SK-N-SH (cell line): ENCODE data around the gene MRPS34.
"Not testable (repeated sequence)": the region's sequence is repeated elsewhere in the genome, so short reads cannot be mapped to it uniquely, and the experiment has no call there.

Source experiments
- CHD2 ChIP-seq: fragments of 150-350 bp; IDR thresholded peaks from 2 replicates; pipeline ENCODE4 v1.6.1; 2018; ENCODE audit warnings: low read length; ENCODE audit not compliant: partially characterized antibody
- FOXM1 ChIP-seq: IDR thresholded peaks from 2 replicates; pipeline ENCODE4 v1.4.0; 2012; ENCODE audit warnings: low read depth, mild to moderate bottlenecking
- NFIC ChIP-seq: IDR thresholded peaks from 2 replicates; pipeline ENCODE4 v1.4.0; 2012; ENCODE audit warnings: borderline replicate concordance
- RCOR1 ChIP-seq: fragments of 150-350 bp; IDR thresholded peaks from 2 replicates; pipeline ENCODE4 v1.6.1; 2017; ENCODE audit warnings: antibody characterized with exemption, low read length
- TF ChIP-seq, protein P1 (sequence below): fragments of 200-600 bp; sonication (generic); IDR thresholded peaks from 2 replicates; pipeline ENCODE4 v1.6.1; 2017; ENCODE audit warnings: antibody characterized with exemption, mild to moderate bottlenecking, moderate library complexity

DNA sequence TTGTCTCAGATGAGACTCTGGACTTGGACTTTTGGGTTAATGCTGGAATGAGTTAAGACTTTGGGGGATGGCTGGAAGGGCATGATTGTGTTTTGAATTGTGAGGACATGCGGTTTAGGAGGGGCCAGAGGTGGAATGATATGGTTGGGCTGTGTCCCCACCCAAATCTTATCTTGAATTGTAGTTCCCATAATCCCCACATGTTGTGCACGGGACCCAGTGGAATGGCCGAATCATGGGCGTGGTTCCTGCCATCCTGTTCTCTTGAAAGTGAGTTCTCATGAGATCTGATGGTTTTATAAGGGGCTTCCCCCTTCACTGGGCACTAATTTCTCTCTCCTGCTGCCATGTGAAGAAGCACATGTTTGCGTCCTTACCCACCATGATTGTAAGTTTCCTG lies 26.3 kb upstream of the MRPS34 start:
- not testable (repeated sequence) for TF ChIP-seq NFIC, FOXM1, CHD2, RCOR1
- TF ChIP-seq, protein P1, sequence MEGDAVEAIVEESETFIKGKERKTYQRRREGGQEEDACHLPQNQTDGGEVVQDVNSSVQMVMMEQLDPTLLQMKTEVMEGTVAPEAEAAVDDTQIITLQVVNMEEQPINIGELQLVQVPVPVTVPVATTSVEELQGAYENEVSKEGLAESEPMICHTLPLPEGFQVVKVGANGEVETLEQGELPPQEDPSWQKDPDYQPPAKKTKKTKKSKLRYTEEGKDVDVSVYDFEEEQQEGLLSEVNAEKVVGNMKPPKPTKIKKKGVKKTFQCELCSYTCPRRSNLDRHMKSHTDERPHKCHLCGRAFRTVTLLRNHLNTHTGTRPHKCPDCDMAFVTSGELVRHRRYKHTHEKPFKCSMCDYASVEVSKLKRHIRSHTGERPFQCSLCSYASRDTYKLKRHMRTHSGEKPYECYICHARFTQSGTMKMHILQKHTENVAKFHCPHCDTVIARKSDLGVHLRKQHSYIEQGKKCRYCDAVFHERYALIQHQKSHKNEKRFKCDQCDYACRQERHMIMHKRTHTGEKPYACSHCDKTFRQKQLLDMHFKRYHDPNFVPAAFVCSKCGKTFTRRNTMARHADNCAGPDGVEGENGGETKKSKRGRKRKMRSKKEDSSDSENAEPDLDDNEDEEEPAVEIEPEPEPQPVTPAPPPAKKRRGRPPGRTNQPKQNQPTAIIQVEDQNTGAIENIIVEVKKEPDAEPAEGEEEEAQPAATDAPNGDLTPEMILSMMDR: not testable (repeated sequence)
